Upper lobe of right lung (tissue), 1 donor: ENCODE measurements around the gene ALOX12B. TPM values are rescaled to one million over a fixed set of nuclear protein-coding genes. Genes with fewer than 3 reads are reported as not detected.
A peak's percentile ranks its signal among the peaks of the same experiment; 100 is the strongest.

Experiments used
- ATAC-seq: fragments of 200-7000 bp; cut with Tn5 transposase; one replicate; pipeline ENCODE4 v1.9.1; 2020; ENCODE audit warnings: mild to moderate bottlenecking, moderate library complexity
- DNase-seq: peaks from one replicate; pipeline ENCODE4 v3.0.0-alpha.2; 2020
- H3K27ac ChIP-seq: fragments of 200-600 bp; one replicate; pipeline ENCODE4 v1.8.0; 2022
- H3K27me3 ChIP-seq: fragments of 200-600 bp; one replicate; pipeline ENCODE4 v1.8.0; 2022; ENCODE audit warnings: mild to moderate bottlenecking
- H3K36me3 ChIP-seq: fragments of 200-600 bp; one replicate; pipeline ENCODE4 v1.8.0; 2022
- H3K4me1 ChIP-seq: fragments of 200-600 bp; one replicate; pipeline ENCODE4 v1.8.0; 2022
- H3K4me3 ChIP-seq: fragments of 200-600 bp; one replicate; pipeline ENCODE4 v1.8.0; 2022; ENCODE audit warnings: mild to moderate bottlenecking
- H3K9me3 ChIP-seq: fragments of 200-600 bp; one replicate; pipeline ENCODE4 v1.8.0; 2022
- intact Hi-C: fragments of 100-400 bp; cut with DNase I; formaldehyde crosslinking; loops from one replicate; pipeline ENCODE4 v1.11.0; 2022
- total RNA-seq: library from RNA; stranded (reverse); fragmentation: NEBNext Ultra II Directional; extraction: Animal tissue kit (Norgen Biotek cat#: 25700); gene quantifications from one replicate; pipeline ENCODE4 v1.2.1, GENCODE V29; 2021
- TF ChIP-seq, protein P1 (sequence below): fragments of 200-600 bp; IDR thresholded peaks from one replicate; pipeline ENCODE4 v1.8.0; 2022; ENCODE audit warnings: antibody characterized with exemption
- donor health status: DM: no; HTN: yes; CAD: no; lungs with severe emphysema.

The ALOX12B gene
- total RNA-seq, 1 donor from 2014 or later, result not detected

DNA sequence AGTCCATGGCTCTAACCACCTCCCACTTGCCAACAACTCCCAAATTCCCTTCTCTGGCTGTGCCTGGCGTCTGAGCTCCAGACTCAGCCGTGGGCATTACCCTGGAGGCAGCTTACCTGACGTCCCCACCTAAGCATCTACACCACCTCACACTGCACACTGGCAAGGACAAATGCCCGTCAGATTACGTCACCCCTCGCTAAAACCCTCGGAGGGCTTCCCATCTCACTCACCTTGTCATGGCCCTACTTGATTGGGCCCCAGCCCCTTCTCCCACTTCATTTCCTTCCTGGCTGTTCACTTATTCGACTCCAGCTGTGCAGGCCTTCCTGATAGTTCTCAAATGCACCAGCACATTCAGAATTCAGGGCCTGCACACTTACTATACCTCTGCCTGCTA, 17.4 kb upstream of the ALOX12B start:
- ATAC-seq, result no peak
- TF ChIP-seq, protein P1, sequence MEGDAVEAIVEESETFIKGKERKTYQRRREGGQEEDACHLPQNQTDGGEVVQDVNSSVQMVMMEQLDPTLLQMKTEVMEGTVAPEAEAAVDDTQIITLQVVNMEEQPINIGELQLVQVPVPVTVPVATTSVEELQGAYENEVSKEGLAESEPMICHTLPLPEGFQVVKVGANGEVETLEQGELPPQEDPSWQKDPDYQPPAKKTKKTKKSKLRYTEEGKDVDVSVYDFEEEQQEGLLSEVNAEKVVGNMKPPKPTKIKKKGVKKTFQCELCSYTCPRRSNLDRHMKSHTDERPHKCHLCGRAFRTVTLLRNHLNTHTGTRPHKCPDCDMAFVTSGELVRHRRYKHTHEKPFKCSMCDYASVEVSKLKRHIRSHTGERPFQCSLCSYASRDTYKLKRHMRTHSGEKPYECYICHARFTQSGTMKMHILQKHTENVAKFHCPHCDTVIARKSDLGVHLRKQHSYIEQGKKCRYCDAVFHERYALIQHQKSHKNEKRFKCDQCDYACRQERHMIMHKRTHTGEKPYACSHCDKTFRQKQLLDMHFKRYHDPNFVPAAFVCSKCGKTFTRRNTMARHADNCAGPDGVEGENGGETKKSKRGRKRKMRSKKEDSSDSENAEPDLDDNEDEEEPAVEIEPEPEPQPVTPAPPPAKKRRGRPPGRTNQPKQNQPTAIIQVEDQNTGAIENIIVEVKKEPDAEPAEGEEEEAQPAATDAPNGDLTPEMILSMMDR, result no peak
- Histone ChIP-seq H3K4me3 (no peak overlapping the region), H3K27me3 (peaks cover 12% of the 10 kb centered on the region), H3K36me3 (no peaks in the 10 kb centered on the region), H3K4me1 (peaks cover 2% of the 10 kb centered on the region), H3K27ac (no peak overlapping the region), H3K9me3 (no peaks in the 10 kb centered on the region)
- DNase-seq, result peak; percentile 35
- intact Hi-C loops, result no loop called here

DNA sequence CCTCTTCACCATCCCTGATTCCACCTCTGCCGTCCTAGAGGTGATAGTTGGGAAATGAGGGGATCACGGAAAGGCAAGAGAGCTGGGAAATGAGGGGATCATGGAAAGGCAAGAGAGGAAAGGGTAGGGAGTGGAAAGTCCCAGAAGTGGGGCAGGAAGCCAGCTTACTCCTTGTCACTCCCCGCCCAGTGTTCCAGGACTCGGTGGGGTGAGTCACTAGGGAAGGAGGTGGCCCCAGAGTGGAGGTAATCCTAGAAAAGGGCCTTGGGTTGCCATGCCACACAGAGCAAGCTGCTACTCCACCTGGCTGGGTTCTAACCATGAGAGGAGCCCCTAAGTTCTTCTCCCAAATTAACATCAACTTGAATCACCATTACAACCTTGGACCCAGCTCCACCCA, 16.0 kb upstream of the ALOX12B start:
- ATAC-seq, result peak; percentile 71
- TF ChIP-seq, protein P1, result no peak
- H3K4me3 ChIP-seq, result no peak overlapping the region
- no peak for DNase-seq
- no peaks in the 10 kb centered on the region for H3K4me1 ChIP-seq
- H3K27me3 ChIP-seq, result no peaks in the 10 kb centered on the region
- H3K27ac ChIP-seq, result no peak overlapping the region
- H3K36me3 ChIP-seq, result no peaks in the 10 kb centered on the region
- intact Hi-C loops, result no loop called here
- H3K9me3 ChIP-seq, result no peaks in the 10 kb centered on the region

DNA sequence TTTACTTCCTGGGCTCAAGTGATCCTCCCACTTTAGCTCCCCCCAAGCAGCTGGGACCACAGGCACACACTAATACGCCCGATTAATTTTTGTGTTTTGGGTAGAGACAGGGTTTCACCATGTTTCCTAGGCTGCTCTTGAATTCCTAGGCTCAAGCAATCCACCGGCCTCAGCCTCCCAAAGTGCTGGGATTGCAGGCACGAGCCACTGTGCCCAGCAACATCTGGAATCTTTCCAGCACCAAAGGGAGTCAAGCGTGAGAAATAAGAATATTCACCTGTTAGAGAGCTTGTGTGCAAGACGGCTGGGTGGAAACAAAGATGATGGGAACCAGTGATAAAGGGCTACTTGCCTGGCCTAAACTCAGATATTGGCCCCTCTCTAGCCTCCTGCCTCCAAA, 14.2 kb upstream of the ALOX12B start:
- TF ChIP-seq, protein P1, result no peak
- ATAC-seq (no peak), DNase-seq (no peak)
- no peaks in the 10 kb centered on the region for H3K36me3 ChIP-seq
- no peaks in the 10 kb centered on the region for H3K4me1 ChIP-seq
- no peaks in the 10 kb centered on the region for H3K9me3 ChIP-seq
- no peak overlapping the region for H3K4me3 ChIP-seq
- no peaks in the 10 kb centered on the region for H3K27me3 ChIP-seq
- H3K27ac ChIP-seq, result no peak overlapping the region
- intact Hi-C loops, result no loop called here

DNA sequence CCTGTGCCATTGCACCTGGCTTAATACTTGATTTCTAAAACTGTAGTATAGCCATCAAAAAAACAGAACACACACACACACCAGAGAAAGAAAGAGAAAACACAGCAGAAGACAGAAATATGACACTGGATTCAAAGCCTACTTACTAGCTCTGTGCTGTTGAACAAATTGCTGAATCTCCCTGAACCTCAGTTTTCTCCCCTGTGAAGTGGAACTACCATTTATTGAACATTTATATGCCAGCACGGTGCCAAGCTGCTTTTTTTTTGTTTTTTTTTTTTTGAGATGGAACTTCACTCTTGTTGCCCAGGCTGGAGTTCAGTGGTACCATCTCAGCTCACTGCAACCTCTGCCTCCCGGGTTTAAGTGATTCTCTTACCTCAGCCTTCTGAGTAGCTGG, 13.2 kb upstream of the ALOX12B start:
- TF ChIP-seq, protein P1, result no peak
- Histone ChIP-seq H3K27me3 (no peaks in the 10 kb centered on the region), H3K4me1 (no peaks in the 10 kb centered on the region), H3K36me3 (no peaks in the 10 kb centered on the region), H3K9me3 (no peaks in the 10 kb centered on the region), H3K27ac (no peak overlapping the region), H3K4me3 (no peak overlapping the region)
- intact Hi-C loops, result no loop called here
- ATAC-seq (no peak), DNase-seq (no peak)

DNA sequence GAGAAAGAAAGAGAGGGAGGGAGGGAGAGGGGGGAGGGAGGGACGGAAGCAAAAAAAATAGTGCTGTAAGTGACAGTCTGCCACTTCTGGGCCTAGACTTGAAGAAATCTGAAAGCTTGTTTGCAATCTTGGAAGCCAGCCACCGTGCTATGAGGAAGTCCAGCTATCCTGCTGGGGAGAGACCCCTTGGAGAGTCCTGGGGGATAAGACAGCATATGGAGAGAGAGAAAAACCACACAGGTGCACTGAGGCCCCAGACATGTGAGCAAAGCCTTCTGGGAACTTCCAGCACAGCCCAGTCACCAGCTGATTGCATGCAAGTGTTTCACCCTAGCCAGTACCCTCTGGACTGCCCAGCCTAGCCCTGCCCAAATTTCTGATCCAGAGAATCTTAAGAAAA, 12.6 kb upstream of the ALOX12B start:
- intact Hi-C loops, result no loop called here
- TF ChIP-seq, protein P1, result no peak
- no peak for DNase-seq
- H3K4me1 ChIP-seq, result no peaks in the 10 kb centered on the region
- H3K27ac ChIP-seq, result no peak overlapping the region
- H3K36me3 ChIP-seq, result no peaks in the 10 kb centered on the region
- no peaks in the 10 kb centered on the region for H3K9me3 ChIP-seq
- H3K4me3 ChIP-seq, result no peak overlapping the region
- no peaks in the 10 kb centered on the region for H3K27me3 ChIP-seq
- ATAC-seq, result no peak

DNA sequence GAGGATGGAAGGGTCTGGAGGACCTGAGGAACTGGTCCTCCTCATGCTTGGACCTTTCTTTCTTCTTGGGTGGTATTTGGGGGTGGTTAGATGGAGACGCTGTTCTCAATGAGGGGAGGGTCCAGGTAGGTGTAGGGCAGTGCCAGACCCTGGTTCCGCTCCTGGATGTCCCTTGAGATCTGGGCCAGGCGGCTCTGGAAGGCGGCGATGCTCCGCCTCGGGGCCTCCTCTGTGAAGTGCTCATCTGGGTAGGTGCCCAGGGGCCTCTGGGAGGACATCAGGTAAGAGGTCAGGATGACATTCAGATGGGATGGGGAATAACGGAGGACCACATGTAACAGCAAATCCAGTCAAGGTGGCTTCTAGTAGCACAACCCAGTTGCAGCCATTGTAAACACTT, 9.0 kb upstream of the ALOX12B start:
- Histone ChIP-seq H3K36me3 (no peaks in the 10 kb centered on the region), H3K27me3 (peaks cover 6% of the 10 kb centered on the region), H3K4me1 (no peaks in the 10 kb centered on the region), H3K27ac (no peak overlapping the region), H3K9me3 (no peaks in the 10 kb centered on the region), H3K4me3 (no peak overlapping the region)
- no peak for DNase-seq
- ATAC-seq, result no peak
- intact Hi-C loops, result no loop called here
- TF ChIP-seq, protein P1, result no peak
